A549 (cell line): Measurements from ENCODE around the gene ZEB1. TPM values are rescaled to one million over a fixed set of nuclear protein-coding genes. Genes with fewer than 3 reads are reported as not detected.

Experiments
- ATAC-seq, 2 experiments: fragments of 200-7000 bp in 1 of 2; fragments of >200 bp in 1 of 2; cut with Nextera tagmentation in 1 of 2; cut with Tn5 transposase in 1 of 2; 3 replicates each; pipeline versions ENCODE4 v1.8.0 to v1.9.1; 2018 to 2020; ENCODE audit warnings: mild to moderate bottlenecking in 1 of 2, moderate library complexity in 1 of 2
- CTCF ChIA-PET: fragments of 300-600 bp; sonication (Branson Sonifier 250); formaldehyde crosslinking; extraction: SDS; loops from one replicate; lab custom pipeline; 2021; ENCODE audit warnings: antibody characterized with exemption, inconsistent platforms; lab: Yijun Ruan, JAX
- POLR2A ChIA-PET: fragments of 350-600 bp; formaldehyde crosslinking; extraction: SDS; loops from one replicate; lab custom pipeline; 2021; ENCODE audit warnings: antibody characterized with exemption, inconsistent platforms; lab: Yijun Ruan, JAX
- DNase-seq, 2 experiments: peaks; one replicate each; pipeline versions ENCODE4 v3.0.0 to v3.0.0-alpha.2; 2011 to 2016; ENCODE audit warnings: low read depth in 1 of 2, low spot score in 1 of 2
- FAIRE-seq: peaks from 2 replicates; lab custom pipeline; 2011; peaks lifted over from hg19 to GRCh38; lab: Jason Lieb, UNC
- H3K27ac ChIP-seq, 2 experiments: fragments of >200 bp; sonication (Bioruptor Twin); formaldehyde crosslinking; 3 replicates each; pipeline ENCODE4 v1.5.1; 2016 to 2017
- H3K4me1 ChIP-seq: fragments of >200 bp; sonication (Bioruptor Twin); formaldehyde crosslinking; 3 replicates; pipeline ENCODE4 v1.6.1; 2016
- H3K4me2 ChIP-seq: fragments of >200 bp; sonication (Bioruptor Twin); formaldehyde crosslinking; 3 replicates; pipeline ENCODE4 v1.6.1; 2016
- H3K4me3 ChIP-seq: fragments of >200 bp; sonication (Bioruptor Twin); formaldehyde crosslinking; 3 replicates; pipeline ENCODE4 v1.5.1; 2016
- H3K9me3 ChIP-seq: fragments of >200 bp; sonication (Bioruptor Twin); formaldehyde crosslinking; 3 replicates; pipeline ENCODE4 v1.6.1; 2016
- BCL3 ChIP-seq: fragments of >200 bp; sonication (Bioruptor Twin); formaldehyde crosslinking; IDR thresholded peaks from 3 replicates; pipeline ENCODE4 v1.6.1; 2016
- CTCF ChIP-seq: fragments of >200 bp; sonication (Bioruptor Twin); formaldehyde crosslinking; IDR thresholded peaks from 3 replicates; pipeline ENCODE4 v1.5.1; 2016
- E2F6 ChIP-seq: IDR thresholded peaks from 2 replicates; pipeline ENCODE4 v1.6.1; 2012; ENCODE audit warnings: low read depth, borderline replicate concordance
- EP300 ChIP-seq, 2 experiments: fragments of >200 bp; sonication (Bioruptor Twin); formaldehyde crosslinking; IDR thresholded peaks; 2 replicates in 1 of 2; 3 replicates in 1 of 2; pipeline ENCODE4 v1.6.1; 2016 to 2017
- FOXS1 ChIP-seq: fragments of 250-450 bp; sonication (Bioruptor Pico); IDR thresholded peaks from 2 replicates; pipeline ENCODE4 v1.5.0; 2020; ENCODE audit warnings: mild to moderate bottlenecking, moderate library complexity
- HOXB13 ChIP-seq: fragments of 250-450 bp; sonication (Bioruptor Pico); IDR thresholded peaks from 2 replicates; pipeline ENCODE4 v1.5.0; 2020; ENCODE audit warnings: low read depth, mild to moderate bottlenecking, moderate library complexity
- JUN ChIP-seq, 2 experiments: fragments of >200 bp; sonication (Bioruptor Twin); formaldehyde crosslinking; IDR thresholded peaks; 2 replicates in 1 of 2; 3 replicates in 1 of 2; pipeline ENCODE4 v1.6.1; 2016 to 2017
- MAFK ChIP-seq: fragments of 450-650 bp; IDR thresholded peaks from 2 replicates; pipeline ENCODE4 v1.6.1; 2014; ENCODE audit not compliant: partially characterized antibody
- MAX ChIP-seq: IDR thresholded peaks from 2 replicates; pipeline ENCODE4 v1.6.1; 2012
- MAZ ChIP-seq: fragments of 150-350 bp; IDR thresholded peaks from 2 replicates; pipeline ENCODE4 v1.6.1; 2014; ENCODE audit warnings: antibody characterized with exemption, low read depth, low read length, borderline replicate concordance
- NFE2L2 ChIP-seq: fragments of 150-350 bp; conservative IDR thresholded peaks from 2 replicates; pipeline ENCODE4 v1.6.1; 2014; ENCODE audit warnings: low read length
- NR3C1 ChIP-seq: fragments of >200 bp; sonication (Bioruptor Twin); formaldehyde crosslinking; IDR thresholded peaks from 3 replicates; pipeline ENCODE4 v1.6.1; 2017
- POLR2A ChIP-seq: IDR thresholded peaks from 2 replicates; pipeline ENCODE4 v1.6.1; 2012; ENCODE audit warnings: mild to moderate bottlenecking, low read length
- POLR2AphosphoS2 ChIP-seq: conservative IDR thresholded peaks from 2 replicates; pipeline ENCODE4 v1.6.1; 2012; ENCODE audit warnings: low read length, improper control_type of control experiment, inconsistent platforms
- RAD21 ChIP-seq, 2 experiments: fragments of >200 bp in 1 of 2; sonication (Bioruptor Twin) in 1 of 2; formaldehyde crosslinking in 1 of 2; IDR thresholded peaks in 1 of 2; conservative IDR thresholded peaks in 1 of 2; 2 replicates in 1 of 2; 3 replicates in 1 of 2; pipeline ENCODE4 v1.6.1; 2012 to 2018; ENCODE audit warnings: inconsistent platforms in 1 of 2
- RARB ChIP-seq: fragments of 250-450 bp; sonication (Bioruptor Pico); IDR thresholded peaks from 2 replicates; pipeline ENCODE4 v1.8.0; 2021; ENCODE audit warnings: mild to moderate bottlenecking, moderate library complexity
- RNF2 ChIP-seq: fragments of 200-600 bp; sonication (generic); IDR thresholded peaks from 2 replicates; pipeline ENCODE4 v1.6.1; 2016; ENCODE audit warnings: low read depth, mild to moderate bottlenecking, antibody characterized with exemption, moderate library complexity, borderline replicate concordance
- SMC3 ChIP-seq: fragments of >200 bp; sonication (Bioruptor Twin); formaldehyde crosslinking; IDR thresholded peaks from 3 replicates; pipeline ENCODE4 v1.6.1; 2018; ENCODE audit warnings: inconsistent platforms
- ZSCAN20 ChIP-seq: fragments of 250-450 bp; sonication (Bioruptor Pico); IDR thresholded peaks from 2 replicates; pipeline ENCODE4 v1.8.0; 2022; ENCODE audit warnings: mild to moderate bottlenecking, moderate library complexity
- WGBS: methylation state at CpG from one replicate; pipeline ENCODE4 v1.1.6; 2017; ENCODE audit errors: missing lambda C conversion rate; 5-methylcytosine and 5-hydroxymethylcytosine counted together
- polyA plus RNA-seq, 4 experiments: library from polyadenylated mRNA; depleted of rRNA in 3 of 4; stranded (reverse); fragments of >200 nt; fragmentation: RNase III in 1 of 4; extraction: RNeasy Plus Mini Kit Qiagen cat#74134 plus additional on column Dnase treatment in 1 of 4; gene quantifications; 2 replicates in 3 of 4; 3 replicates in 1 of 4; pipeline ENCODE4 v1.2.3, GENCODE V29; 2011 to 2017
- TF ChIP-seq, protein P1 (sequence below): fragments of >200 bp; sonication (Bioruptor Twin); formaldehyde crosslinking; IDR thresholded peaks from 2 replicates; pipeline ENCODE4 v1.6.1; 2016
- TF ChIP-seq, protein P2 (sequence below): fragments of 150-350 bp; IDR thresholded peaks from 2 replicates; pipeline ENCODE4 v1.6.1; 2014; ENCODE audit warnings: low read depth, mild to moderate bottlenecking, low read length

ZEB1 gene
- polyA plus RNA-seq, 2 of the 4 experiments (the other 2 are of a cell fraction) = 8.1 to 23.8 TPM

DNA sequence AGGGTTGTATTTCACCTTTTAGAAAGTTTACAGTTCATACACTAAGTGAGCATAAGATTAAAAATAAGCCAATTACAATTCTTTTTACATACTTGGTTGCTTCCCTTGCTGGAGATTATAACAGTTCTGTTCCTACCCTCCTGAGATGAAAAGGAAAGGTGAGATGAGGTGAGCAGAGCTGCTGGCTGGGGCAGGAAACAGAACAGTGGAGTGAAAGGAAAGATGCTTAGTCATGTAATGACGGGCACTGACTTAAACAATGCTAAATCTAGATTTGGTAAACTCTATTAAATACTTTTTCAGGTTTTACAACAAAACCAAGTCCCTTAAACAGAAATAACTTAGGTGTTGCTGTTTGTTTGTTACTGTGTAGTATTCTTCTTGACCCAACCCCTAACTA, 19.9 kb upstream of the ZEB1 start:
- FAIRE-seq = no peak
- no peak for ATAC-seq
- Histone ChIP-seq H3K4me2 (0 out of 3 replicates have a peak overlapping the region, but pooled peaks have one; percentile 29), H3K4me1 (no peaks in the 10 kb centered on the region), H3K27ac (0 out of 6 replicates have a peak overlapping the region, but pooled peaks of 1 of the 2 experiments have one; percentile 29), H3K4me3 (no peak overlapping the region), H3K9me3 (no peaks in the 10 kb centered on the region)
- POLR2A ChIA-PET = no interaction called here
- TF ChIP-seq MAZ = no peak
- no peak for TF ChIP-seq POLR2A
- peak; percentile 33; the same call in 1 of the 2 replicates for TF ChIP-seq NFE2L2
- TF ChIP-seq MAFK = peak; percentile 71
- no peak for DNase-seq
- CTCF ChIA-PET = no interaction called here
- 49% methylated on average over 1 of the region's 1 CpG for WGBS

DNA sequence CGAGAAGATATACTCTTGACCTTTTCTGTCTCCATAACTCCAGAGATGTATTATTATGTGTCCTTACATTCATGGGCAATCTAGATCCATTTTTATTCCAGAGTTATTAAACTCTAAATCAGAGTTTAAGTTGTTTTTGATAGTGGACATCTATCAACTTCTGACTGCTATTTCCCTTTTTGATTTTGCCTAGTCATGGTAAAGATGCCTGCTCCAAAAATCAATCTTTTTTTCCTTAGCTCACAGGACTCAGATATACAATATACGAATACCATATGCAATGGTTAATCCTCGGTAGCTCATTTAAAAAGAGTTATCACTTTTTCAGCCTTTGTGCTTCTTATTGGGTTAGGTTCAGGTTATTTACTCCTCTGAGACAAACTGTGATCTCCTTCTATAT, 15.8 kb upstream of the ZEB1 start:
- WGBS = 67% methylated on average over 3 of the region's 3 CpGs
- Histone ChIP-seq H3K27ac (no peak overlapping the region), H3K4me2 (no peak overlapping the region), H3K4me1 (no peaks in the 10 kb centered on the region), H3K4me3 (no peak overlapping the region), H3K9me3 (no peaks in the 10 kb centered on the region)
- no peak for TF ChIP-seq E2F6
- TF ChIP-seq NFE2L2 = peak; percentile 55; the same call in 1 of the 2 replicates
- TF ChIP-seq MAFK = peak; percentile 55
- DNase-seq (no peak), FAIRE-seq (no peak), ATAC-seq (no peak)
- CTCF ChIA-PET = no interaction called here
- POLR2A ChIA-PET = no interaction called here

DNA sequence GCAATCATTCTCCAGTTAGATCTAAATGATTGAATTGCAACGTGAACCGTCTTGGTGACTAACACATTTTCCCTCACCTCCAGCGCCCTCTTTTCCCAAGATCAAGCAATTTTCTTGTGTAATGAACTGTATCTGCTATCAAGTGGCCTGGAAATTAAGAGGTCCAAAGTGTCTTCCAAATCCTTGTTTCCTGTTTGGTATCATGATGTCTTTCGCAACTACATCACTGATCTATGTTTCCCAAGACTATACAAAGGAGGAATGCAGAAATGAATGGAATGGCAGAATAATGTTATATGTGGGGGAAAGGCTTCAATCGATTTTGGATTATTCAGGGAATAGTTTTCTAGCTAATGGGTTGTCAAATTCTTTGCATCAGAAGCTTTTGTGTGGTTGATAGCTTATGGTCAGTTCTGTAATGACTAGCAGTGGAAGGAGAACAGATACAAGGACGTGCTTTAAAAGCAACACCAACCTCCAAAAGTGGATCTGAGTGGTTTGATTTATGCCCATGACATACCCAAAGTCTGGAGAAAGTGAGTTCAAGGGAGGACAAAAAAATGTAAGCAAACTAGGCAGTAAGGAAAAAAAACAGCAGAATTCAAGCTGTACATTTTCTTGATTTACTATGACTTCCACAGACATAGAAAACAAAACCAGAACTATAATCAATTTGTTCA, 14.6 kb upstream of the ZEB1 start:
- WGBS = 47% methylated on average over 6 of the region's 6 CpGs
- Histone ChIP-seq H3K4me1 (no peaks in the 10 kb centered on the region), H3K4me2 (no peak overlapping the region), H3K27ac (no peak overlapping the region), H3K9me3 (no peaks in the 10 kb centered on the region), H3K4me3 (no peak overlapping the region)
- ATAC-seq = no peak
- CTCF ChIA-PET = no interaction called here
- DNase-seq = no peak
- TF ChIP-seq RAD21 (conservative IDR thresholded peaks at IDR 0.05 in 1 of 2, IDR thresholded peaks at IDR 0.05 in 1 of 2) (no peak), POLR2AphosphoS2 (no peak), FOXS1 (no peak), BCL3 (no peak), RNF2 (no peak), POLR2A (no peak), ZSCAN20 (CRISPR knock-in tag) (no peak), NR3C1 (no peak), CTCF (no peak), SMC3 (no peak), MAX (no peak), RARB (CRISPR knock-in tag) (no peak), MAFK (no peak), JUN (IDR thresholded peaks at IDR 0.05) (no peak), EP300 (IDR thresholded peaks at IDR 0.05) (no peak), HOXB13 (no peak)
- TF ChIP-seq, protein P1, sequence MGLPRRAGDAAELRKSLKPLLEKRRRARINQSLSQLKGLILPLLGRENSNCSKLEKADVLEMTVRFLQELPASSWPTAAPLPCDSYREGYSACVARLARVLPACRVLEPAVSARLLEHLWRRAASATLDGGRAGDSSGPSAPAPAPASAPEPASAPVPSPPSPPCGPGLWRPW = no peak
- TF ChIP-seq, protein P2, sequence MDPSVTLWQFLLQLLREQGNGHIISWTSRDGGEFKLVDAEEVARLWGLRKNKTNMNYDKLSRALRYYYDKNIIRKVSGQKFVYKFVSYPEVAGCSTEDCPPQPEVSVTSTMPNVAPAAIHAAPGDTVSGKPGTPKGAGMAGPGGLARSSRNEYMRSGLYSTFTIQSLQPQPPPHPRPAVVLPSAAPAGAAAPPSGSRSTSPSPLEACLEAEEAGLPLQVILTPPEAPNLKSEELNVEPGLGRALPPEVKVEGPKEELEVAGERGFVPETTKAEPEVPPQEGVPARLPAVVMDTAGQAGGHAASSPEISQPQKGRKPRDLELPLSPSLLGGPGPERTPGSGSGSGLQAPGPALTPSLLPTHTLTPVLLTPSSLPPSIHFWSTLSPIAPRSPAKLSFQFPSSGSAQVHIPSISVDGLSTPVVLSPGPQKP = no peak
- POLR2A ChIA-PET = no interaction called here
- no peak for FAIRE-seq
